ENCODE data around the gene MORN4. TPM values are rescaled to one million over a fixed set of nuclear protein-coding genes. Genes with fewer than 3 reads are reported as not detected.
A peak's percentile ranks its signal among the peaks of the same experiment; 100 is the strongest.

Gene MORN4
- total RNA-seq, 1 experiment from 2014 or later = 9.7 TPM

DNA sequence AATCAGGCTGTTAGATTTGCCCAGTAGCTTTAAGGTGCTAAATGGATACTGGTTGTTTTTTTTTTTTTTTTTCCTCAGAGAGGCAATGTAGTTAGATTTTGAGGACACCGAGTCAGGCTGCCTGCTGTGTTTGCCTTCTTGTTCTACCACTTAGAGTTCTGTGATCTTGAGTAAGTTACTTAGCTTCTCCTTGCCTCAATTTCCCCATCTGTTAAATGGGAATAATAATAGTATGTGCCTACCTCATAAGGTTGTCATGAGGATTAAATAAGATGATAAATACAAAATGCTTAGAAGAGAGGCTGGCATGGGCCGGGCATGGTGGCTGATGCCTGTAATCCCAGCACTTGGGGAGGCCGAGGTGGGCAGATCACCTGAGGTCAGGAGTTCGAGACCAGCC lies 14.6 kb downstream of the MORN4 start:
- H3K9me3 Mint-ChIP-seq (ENCODE audit: unreplicated experiment) = no peaks in the 10 kb centered on the region
- H3K4me1 ChIP-seq = peaks cover 11% of the 10 kb centered on the region; the same call in 1 of the 2 replicates
- BruUV-seq (replicated peaks) = no TSS peak
- intact Hi-C loops (cut with micrococcal nuclease; ENCODE audit: unreplicated experiment) = no loop called here
- H3K4me1 Mint-ChIP-seq (ENCODE audit: low read depth, unreplicated experiment) = peaks cover 12% of the 10 kb centered on the region
- ChIA-PET POLR2A (no interaction called here), CTCF (no interaction called here)
- no peaks in the 10 kb centered on the region for H3K36me3 ChIP-seq (ENCODE audit: control insufficient read depth, insufficient read depth, low read length)
- no peak overlapping the region for H3K4me3 ChIP-seq (ENCODE audit: low read depth, low read length)
- no peaks in the 10 kb centered on the region for H3K9me3 ChIP-seq
- H3K27me3 ChIP-seq (replicated peaks; ENCODE audit: control insufficient read depth, insufficient read depth, low read length) = no peaks in the 10 kb centered on the region
- no peak overlapping the region for H3K27ac Mint-ChIP-seq (ENCODE audit: unreplicated experiment)
- no peak overlapping the region for H3K4me3 Mint-ChIP-seq (ENCODE audit: unreplicated experiment)
- DNase-seq = no peak
- TF ChIP-seq, protein P1, sequence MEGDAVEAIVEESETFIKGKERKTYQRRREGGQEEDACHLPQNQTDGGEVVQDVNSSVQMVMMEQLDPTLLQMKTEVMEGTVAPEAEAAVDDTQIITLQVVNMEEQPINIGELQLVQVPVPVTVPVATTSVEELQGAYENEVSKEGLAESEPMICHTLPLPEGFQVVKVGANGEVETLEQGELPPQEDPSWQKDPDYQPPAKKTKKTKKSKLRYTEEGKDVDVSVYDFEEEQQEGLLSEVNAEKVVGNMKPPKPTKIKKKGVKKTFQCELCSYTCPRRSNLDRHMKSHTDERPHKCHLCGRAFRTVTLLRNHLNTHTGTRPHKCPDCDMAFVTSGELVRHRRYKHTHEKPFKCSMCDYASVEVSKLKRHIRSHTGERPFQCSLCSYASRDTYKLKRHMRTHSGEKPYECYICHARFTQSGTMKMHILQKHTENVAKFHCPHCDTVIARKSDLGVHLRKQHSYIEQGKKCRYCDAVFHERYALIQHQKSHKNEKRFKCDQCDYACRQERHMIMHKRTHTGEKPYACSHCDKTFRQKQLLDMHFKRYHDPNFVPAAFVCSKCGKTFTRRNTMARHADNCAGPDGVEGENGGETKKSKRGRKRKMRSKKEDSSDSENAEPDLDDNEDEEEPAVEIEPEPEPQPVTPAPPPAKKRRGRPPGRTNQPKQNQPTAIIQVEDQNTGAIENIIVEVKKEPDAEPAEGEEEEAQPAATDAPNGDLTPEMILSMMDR (IDR thresholded peaks at IDR 0.05; ENCODE audit: insufficient read depth in 1 of 2, low read depth in 1 of 2, low read length in 1 of 2, severe bottlenecking in 1 of 2, unreplicated experiment in 1 of 2) = no peak
- H3K27me3 Mint-ChIP-seq (ENCODE audit: insufficient read depth, unreplicated experiment) = no peaks in the 10 kb centered on the region
- no peaks in the 10 kb centered on the region for H3K36me3 Mint-ChIP-seq (ENCODE audit: insufficient read depth, unreplicated experiment)

DNA sequence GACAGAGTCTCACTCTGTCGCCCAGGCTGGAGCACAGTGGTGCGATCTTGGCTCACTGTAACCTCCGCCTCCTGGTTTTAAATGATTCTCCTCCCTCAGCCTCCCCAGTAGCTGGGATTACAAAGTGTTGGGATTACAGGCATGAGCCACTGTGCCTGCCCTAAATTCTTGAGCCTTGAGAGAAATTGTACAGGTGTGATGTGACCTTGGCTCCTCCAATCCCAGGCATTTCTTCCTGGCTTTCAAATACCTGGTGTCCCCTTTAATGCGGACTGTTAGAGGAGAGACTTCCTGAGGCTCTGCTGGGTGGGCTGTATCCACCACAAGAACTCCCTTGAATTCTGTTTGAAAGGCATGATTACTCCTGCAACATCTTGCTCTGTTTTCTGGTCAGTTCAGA lies 15.0 kb downstream of the MORN4 start:
- ChIA-PET CTCF (no interaction called here), POLR2A (no interaction called here)
- no peak overlapping the region for H3K4me3 Mint-ChIP-seq (ENCODE audit: unreplicated experiment)
- BruUV-seq (replicated peaks) = no TSS peak
- H3K27me3 ChIP-seq (replicated peaks; ENCODE audit: control insufficient read depth, insufficient read depth, low read length) = no peaks in the 10 kb centered on the region
- no peaks in the 10 kb centered on the region for H3K27me3 Mint-ChIP-seq (ENCODE audit: insufficient read depth, unreplicated experiment)
- no peak overlapping the region for H3K27ac Mint-ChIP-seq (ENCODE audit: unreplicated experiment)
- peaks cover 8% of the 10 kb centered on the region; the same call in 1 of the 2 replicates for H3K4me1 ChIP-seq
- intact Hi-C loops (cut with micrococcal nuclease; ENCODE audit: unreplicated experiment) = no loop called here
- no peak for DNase-seq
- no peaks in the 10 kb centered on the region for H3K9me3 ChIP-seq
- no peak overlapping the region for H3K4me3 ChIP-seq (ENCODE audit: low read depth, low read length)
- peaks cover 12% of the 10 kb centered on the region for H3K4me1 Mint-ChIP-seq (ENCODE audit: low read depth, unreplicated experiment)
- no peaks in the 10 kb centered on the region for H3K9me3 Mint-ChIP-seq (ENCODE audit: unreplicated experiment)
- H3K36me3 Mint-ChIP-seq (ENCODE audit: insufficient read depth, unreplicated experiment) = no peaks in the 10 kb centered on the region
- no peaks in the 10 kb centered on the region for H3K36me3 ChIP-seq (ENCODE audit: control insufficient read depth, insufficient read depth, low read length)
- TF ChIP-seq, protein P1 (IDR thresholded peaks at IDR 0.05; ENCODE audit: insufficient read depth in 1 of 2, low read depth in 1 of 2, low read length in 1 of 2, severe bottlenecking in 1 of 2, unreplicated experiment in 1 of 2) = no peak

GRCh38 chr10:97612386-97612785 lies 20.9 kb downstream of the MORN4 start:
- Histone ChIP-seq H3K4me1 (no peaks in the 10 kb centered on the region), H3K27me3 (replicated peaks; ENCODE audit: control insufficient read depth, insufficient read depth, low read length) (no peaks in the 10 kb centered on the region), H3K36me3 (ENCODE audit: control insufficient read depth, insufficient read depth, low read length) (no peaks in the 10 kb centered on the region), H3K9me3 (no peaks in the 10 kb centered on the region), H3K4me3 (ENCODE audit: low read depth, low read length) (no peak overlapping the region)
- no peaks in the 10 kb centered on the region for H3K36me3 Mint-ChIP-seq (ENCODE audit: insufficient read depth, unreplicated experiment)
- no peak overlapping the region for H3K4me3 Mint-ChIP-seq (ENCODE audit: unreplicated experiment)
- H3K9me3 Mint-ChIP-seq (ENCODE audit: unreplicated experiment) = no peaks in the 10 kb centered on the region
- TF ChIP-seq, protein P1 (IDR thresholded peaks at IDR 0.05; ENCODE audit: insufficient read depth in 1 of 2, low read depth in 1 of 2, low read length in 1 of 2, severe bottlenecking in 1 of 2, unreplicated experiment in 1 of 2) = peak; percentile 44 to 52
- POLR2A ChIA-PET = no interaction called here
- CTCF ChIA-PET = interaction anchor here (0.7 to 3.7 kb wide), 6 partner anchors 16 to 148 kb away, joined by 3 to 39 read pairs (median 4); partner anchors contain the start of gene ANKRD2
- no peak overlapping the region for H3K27ac Mint-ChIP-seq (ENCODE audit: unreplicated experiment)
- no peaks in the 10 kb centered on the region for H3K27me3 Mint-ChIP-seq (ENCODE audit: insufficient read depth, unreplicated experiment)
- intact Hi-C loops (cut with micrococcal nuclease; ENCODE audit: unreplicated experiment) = loop anchor here (1.0 kb wide), 3 partner anchors 40 to 205 kb away; partner anchors contain the start of gene ANKRD2
- H3K4me1 Mint-ChIP-seq (ENCODE audit: low read depth, unreplicated experiment) = no peaks in the 10 kb centered on the region
- BruUV-seq (replicated peaks) = no TSS peak
- peak in 1 of 2 experiments; percentile 55 for DNase-seq
